ENCODE data around the gene MEIG1.
"Not testable (repeated sequence)": the region's sequence is repeated elsewhere in the genome, so short reads cannot be mapped to it uniquely, and the experiment has no call there.

Gene MEIG1

GRCh38 chr10:14954934-14955333 lies 4.3 kb upstream of the MEIG1 start:
- no peak for DNase-seq (ENCODE audit: low read depth, low spot score)

GRCh38 chr10:14958872-14959220 lies 342 bp upstream of the MEIG1 start:
- DNase-seq (ENCODE audit: low read depth, low spot score): no peak

GRCh38 chr10:14967897-14968296 lies 8.7 kb downstream of the MEIG1 start:
- DNase-seq (ENCODE audit: low read depth, low spot score): no peak

GRCh38 chr10:14971867-14972448 lies 12.8 kb downstream of the MEIG1 start:
- DNase-seq (ENCODE audit: low read depth, low spot score): no peak

GRCh38 chr10:14974153-14974998 lies 15.2 kb downstream of the MEIG1 start:
- DNase-seq (ENCODE audit: low read depth, low spot score): not testable (repeated sequence)

- no peak for DNase-seq (ENCODE audit: low read depth, low spot score)
Observed at GRCh38 chr10:14975672-14976273, 16.6 kb downstream of the MEIG1 start.

GRCh38 chr10:14982744-14983143 lies 23.6 kb downstream of the MEIG1 start:
- no peak for DNase-seq (ENCODE audit: low read depth, low spot score)

- DNase-seq (ENCODE audit: low read depth, low spot score): not testable (repeated sequence)
Observed at GRCh38 chr10:14989552-14989951, 30.4 kb downstream of the MEIG1 start.

- not testable (repeated sequence) for DNase-seq (ENCODE audit: low read depth, low spot score)
Observed at GRCh38 chr10:14991035-14991749, 32.0 kb downstream of the MEIG1 start.

GRCh38 chr10:14992336-14992735 lies 33.1 kb downstream of the MEIG1 start:
- not testable (repeated sequence) for DNase-seq (ENCODE audit: low read depth, low spot score)

GRCh38 chr10:14993500-14994455 lies 34.6 kb downstream of the MEIG1 start:
- not testable (repeated sequence) for DNase-seq (ENCODE audit: low read depth, low spot score)

GRCh38 chr10:14995964-14996565 lies 36.9 kb downstream of the MEIG1 start:
- DNase-seq (ENCODE audit: low read depth, low spot score): no peak

GRCh38 chr10:15013530-15013929 lies 54.3 kb downstream of the MEIG1 start:
- not testable (repeated sequence) for DNase-seq (ENCODE audit: low read depth, low spot score)

GRCh38 chr10:15015451-15015850 lies 56.3 kb downstream of the MEIG1 start:
- DNase-seq (ENCODE audit: low read depth, low spot score): no peak

GRCh38 chr10:15020966-15021365 lies 61.8 kb downstream of the MEIG1 start:
- not testable (repeated sequence) for DNase-seq (ENCODE audit: low read depth, low spot score)
